SK-N-SH treated with all-trans-retinoic acid at 6 μM for 48 hours (cell line): ENCODE data around the gene CTAGE1.

Source experiments
- BACH2 ChIP-seq: fragments of 250-450 bp; sonication (Bioruptor Pico); IDR thresholded peaks from 2 replicates; pipeline ENCODE4 v1.9.0; 2021; ENCODE audit warnings: mild to moderate bottlenecking, borderline replicate concordance
- CREB5 ChIP-seq: fragments of 250-450 bp; sonication (Bioruptor Pico); IDR thresholded peaks from 2 replicates; pipeline ENCODE4 v1.5.1; 2020; ENCODE audit warnings: low read depth, mild to moderate bottlenecking, moderate library complexity
- ISL1 ChIP-seq: fragments of 250-450 bp; sonication (Bioruptor Pico); IDR thresholded peaks from 2 replicates; pipeline ENCODE4 v2.1.2; 2022; ENCODE audit warnings: mild to moderate bottlenecking, moderate library complexity
- PATZ1 ChIP-seq: fragments of 250-450 bp; sonication (Bioruptor Pico); IDR thresholded peaks from 2 replicates; pipeline ENCODE4 v1.8.0; 2020; ENCODE audit warnings: mild to moderate bottlenecking, moderate library complexity, borderline replicate concordance
- RARB ChIP-seq: fragments of 250-450 bp; sonication (Bioruptor Pico); IDR thresholded peaks from 2 replicates; pipeline ENCODE4 v1.8.0; 2021; ENCODE audit warnings: mild to moderate bottlenecking, moderate library complexity
- TOX ChIP-seq: fragments of 250-450 bp; sonication (Bioruptor Pico); IDR thresholded peaks from 2 replicates; pipeline ENCODE4 v1.8.0; 2021; ENCODE audit warnings: mild to moderate bottlenecking, moderate library complexity, borderline replicate concordance
- ZC3H10 ChIP-seq: fragments of 250-450 bp; sonication (Bioruptor Pico); IDR thresholded peaks from 2 replicates; pipeline ENCODE4 v1.5.1; 2021; ENCODE audit warnings: mild to moderate bottlenecking, moderate library complexity
- ZFP30 ChIP-seq: fragments of 450-650 bp; formaldehyde crosslinking; IDR thresholded peaks from 2 replicates; pipeline ENCODE4 v1.5.0; 2022; ENCODE audit warnings: mild to moderate bottlenecking, moderate library complexity

GRCh38 chr18:22409445-22409844, 8.3 kb downstream of the CTAGE1 start:
- TF ChIP-seq ZC3H10 (CRISPR knock-in tag) = no peak
- TF ChIP-seq CREB5 = no peak
- no peak for TF ChIP-seq PATZ1 (CRISPR knock-in tag)
- no peak for TF ChIP-seq ISL1
- TF ChIP-seq BACH2 = no peak
- TF ChIP-seq ZFP30 (CRISPR knock-in tag) = no peak
- TF ChIP-seq RARB (CRISPR knock-in tag) = no peak
- no peak for TF ChIP-seq TOX (CRISPR knock-in tag)
